HepG2 (cell line): Measurements from ENCODE around the gene PCNT. TPM values are rescaled to one million over a fixed set of nuclear protein-coding genes. Genes with fewer than 3 reads are reported as not detected.

Experiments used
- DMAP1 ChIP-seq: IDR thresholded peaks from 2 replicates; pipeline ENCODE4 v1.6.1; 2016
- GABPB1 ChIP-seq: IDR thresholded peaks from 2 replicates; pipeline ENCODE4 v1.6.1; 2016; ENCODE audit warnings: mild to moderate bottlenecking, missing genetic modification reagents, moderate library complexity, missing compliant biosample characterization
- KAT8 ChIP-seq: IDR thresholded peaks from 2 replicates; pipeline ENCODE4 v1.6.1; 2016; ENCODE audit warnings: missing genetic modification reagents, missing compliant biosample characterization
- KDM5B ChIP-seq: sonication (generic); formaldehyde crosslinking; IDR thresholded peaks from 2 replicates; pipeline ENCODE4 v1.4.0; 2020; ENCODE audit warnings: missing genetic modification reagents, mild to moderate bottlenecking, borderline replicate concordance
- MED13 ChIP-seq: sonication (generic); formaldehyde crosslinking; IDR thresholded peaks from 2 replicates; pipeline ENCODE4 v1.5.0; 2020; ENCODE audit warnings: missing genetic modification reagents
- PRDM10 ChIP-seq: sonication (generic); formaldehyde crosslinking; IDR thresholded peaks from 2 replicates; pipeline ENCODE4 v1.4.0; 2020; ENCODE audit warnings: low read depth, missing genetic modification reagents
- RAD51 ChIP-seq: fragments of 450-650 bp; IDR thresholded peaks from 2 replicates; pipeline ENCODE4 v1.6.1; 2016; ENCODE audit warnings: borderline replicate concordance
- SP2 ChIP-seq: sonication (generic); formaldehyde crosslinking; IDR thresholded peaks from 2 replicates; pipeline ENCODE4 v1.5.1; 2020; ENCODE audit warnings: mild to moderate bottlenecking, missing genetic modification reagents
- YEATS4 ChIP-seq: sonication (generic); formaldehyde crosslinking; IDR thresholded peaks from 2 replicates; pipeline ENCODE4 v1.4.0; 2020; ENCODE audit warnings: missing genetic modification reagents, borderline replicate concordance
- ZBTB7A ChIP-seq: sonication (generic); formaldehyde crosslinking; IDR thresholded peaks from 2 replicates; pipeline ENCODE4 v1.8.0; 2022; ENCODE audit warnings: mild to moderate bottlenecking, missing genetic modification reagents
- polyA plus RNA-seq, 8 experiments: library from polyadenylated mRNA; depleted of rRNA in 3 of 8; stranded (reverse) in 7 of 8; unstranded in 1 of 8; fragments of >200 nt; fragmentation: Illumina TruSeq in 4 of 8; extraction: Trizol in 4 of 8; gene quantifications; 2 replicates each; pipeline versions ENCODE4 v1.2.1 to v1.2.3, GENCODE V29; 2011 to 2016; ENCODE audit warnings: low read depth in 4 of 8, missing spikeins in 1 of 8, mixed read lengths in 1 of 8; ENCODE audit not compliant: insufficient read depth in 1 of 8
- total RNA-seq, 5 experiments: library from RNA; depleted of rRNA; stranded (reverse); fragments of >200 nt; fragmentation: Illumina TruSeq; extraction: Trizol; gene quantifications; 2 replicates each; pipeline ENCODE4 v1.2.3, GENCODE V29; 2016; ENCODE audit warnings: low read depth in 1 of 5
- TF ChIP-seq, protein P1 (sequence below): sonication (generic); formaldehyde crosslinking; IDR thresholded peaks from 2 replicates; pipeline ENCODE4 v1.4.0; 2020; ENCODE audit warnings: mild to moderate bottlenecking, missing genetic modification reagents
- TF ChIP-seq, protein P2 (sequence below): sonication (generic); formaldehyde crosslinking; IDR thresholded peaks from 2 replicates; pipeline ENCODE4 v1.5.0; 2020; ENCODE audit warnings: mild to moderate bottlenecking, missing genetic modification reagents, borderline replicate concordance
- TF ChIP-seq, protein P3 (sequence below): sonication (generic); formaldehyde crosslinking; IDR thresholded peaks from 2 replicates; pipeline ENCODE4 v1.4.0; 2020; ENCODE audit warnings: missing genetic modification reagents, borderline replicate concordance

Gene PCNT
- total and polyA plus RNA-seq, 2 of the 13 experiments (the other 11 are each of a cell fraction or from before 2014, with no cell fraction given), result 5.6 to 12.4 TPM

GRCh38 chr21:46295996-46296752, 27.8 kb upstream of the PCNT start (continued):
- TF ChIP-seq YEATS4 (peak; percentile 65; the same call in 1 of the 2 replicates), SP2 (CRISPR knock-in tag) (0 out of 2 replicates have a peak, but pooled peaks have one; percentile 42), MED13 (CRISPR knock-in tag) (no peak), RAD51 (peak; percentile 58), ZBTB7A (CRISPR knock-in tag) (no peak), DMAP1 (peak; percentile 82), GABPB1 (CRISPR knock-in tag) (peak; percentile 76), KDM5B (peak; percentile 71; the same call in 1 of the 2 replicates), KAT8 (CRISPR knock-in tag) (peak; percentile 83), PRDM10 (CRISPR knock-in tag) (peak; percentile 25; the same call in 1 of the 2 replicates)
- TF ChIP-seq, protein P1, sequence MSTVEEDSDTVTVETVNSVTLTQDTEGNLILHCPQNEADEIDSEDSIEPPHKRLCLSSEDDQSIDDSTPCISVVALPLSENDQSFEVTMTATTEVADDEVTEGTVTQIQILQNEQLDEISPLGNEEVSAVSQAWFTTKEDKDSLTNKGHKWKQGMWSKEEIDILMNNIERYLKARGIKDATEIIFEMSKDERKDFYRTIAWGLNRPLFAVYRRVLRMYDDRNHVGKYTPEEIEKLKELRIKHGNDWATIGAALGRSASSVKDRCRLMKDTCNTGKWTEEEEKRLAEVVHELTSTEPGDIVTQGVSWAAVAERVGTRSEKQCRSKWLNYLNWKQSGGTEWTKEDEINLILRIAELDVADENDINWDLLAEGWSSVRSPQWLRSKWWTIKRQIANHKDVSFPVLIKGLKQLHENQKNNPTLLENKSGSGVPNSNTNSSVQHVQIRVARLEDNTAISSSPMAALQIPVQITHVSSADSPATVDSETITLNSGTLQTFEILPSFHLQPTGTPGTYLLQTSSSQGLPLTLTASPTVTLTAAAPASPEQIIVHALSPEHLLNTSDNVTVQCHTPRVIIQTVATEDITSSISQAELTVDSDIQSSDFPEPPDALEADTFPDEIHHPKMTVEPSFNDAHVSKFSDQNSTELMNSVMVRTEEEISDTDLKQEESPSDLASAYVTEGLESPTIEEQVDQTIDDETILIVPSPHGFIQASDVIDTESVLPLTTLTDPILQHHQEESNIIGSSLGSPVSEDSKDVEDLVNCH (CRISPR knock-in tag), result no peak
- TF ChIP-seq, protein P2, sequence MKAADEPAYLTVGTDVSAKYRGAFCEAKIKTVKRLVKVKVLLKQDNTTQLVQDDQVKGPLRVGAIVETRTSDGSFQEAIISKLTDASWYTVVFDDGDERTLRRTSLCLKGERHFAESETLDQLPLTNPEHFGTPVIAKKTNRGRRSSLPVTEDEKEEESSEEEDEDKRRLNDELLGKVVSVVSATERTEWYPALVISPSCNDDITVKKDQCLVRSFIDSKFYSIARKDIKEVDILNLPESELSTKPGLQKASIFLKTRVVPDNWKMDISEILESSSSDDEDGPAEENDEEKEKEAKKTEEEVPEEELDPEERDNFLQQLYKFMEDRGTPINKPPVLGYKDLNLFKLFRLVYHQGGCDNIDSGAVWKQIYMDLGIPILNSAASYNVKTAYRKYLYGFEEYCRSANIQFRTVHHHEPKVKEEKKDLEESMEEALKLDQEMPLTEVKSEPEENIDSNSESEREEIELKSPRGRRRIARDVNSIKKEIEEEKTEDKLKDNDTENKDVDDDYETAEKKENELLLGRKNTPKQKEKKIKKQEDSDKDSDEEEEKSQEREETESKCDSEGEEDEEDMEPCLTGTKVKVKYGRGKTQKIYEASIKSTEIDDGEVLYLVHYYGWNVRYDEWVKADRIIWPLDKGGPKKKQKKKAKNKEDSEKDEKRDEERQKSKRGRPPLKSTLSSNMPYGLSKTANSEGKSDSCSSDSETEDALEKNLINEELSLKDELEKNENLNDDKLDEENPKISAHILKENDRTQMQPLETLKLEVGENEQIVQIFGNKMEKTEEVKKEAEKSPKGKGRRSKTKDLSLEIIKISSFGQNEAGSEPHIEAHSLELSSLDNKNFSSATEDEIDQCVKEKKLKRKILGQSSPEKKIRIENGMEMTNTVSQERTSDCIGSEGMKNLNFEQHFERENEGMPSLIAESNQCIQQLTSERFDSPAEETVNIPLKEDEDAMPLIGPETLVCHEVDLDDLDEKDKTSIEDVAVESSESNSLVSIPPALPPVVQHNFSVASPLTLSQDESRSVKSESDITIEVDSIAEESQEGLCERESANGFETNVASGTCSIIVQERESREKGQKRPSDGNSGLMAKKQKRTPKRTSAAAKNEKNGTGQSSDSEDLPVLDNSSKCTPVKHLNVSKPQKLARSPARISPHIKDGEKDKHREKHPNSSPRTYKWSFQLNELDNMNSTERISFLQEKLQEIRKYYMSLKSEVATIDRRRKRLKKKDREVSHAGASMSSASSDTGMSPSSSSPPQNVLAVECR (CRISPR knock-in tag), result peak; percentile 78; the same call in 1 of the 2 replicates
- TF ChIP-seq, protein P3, sequence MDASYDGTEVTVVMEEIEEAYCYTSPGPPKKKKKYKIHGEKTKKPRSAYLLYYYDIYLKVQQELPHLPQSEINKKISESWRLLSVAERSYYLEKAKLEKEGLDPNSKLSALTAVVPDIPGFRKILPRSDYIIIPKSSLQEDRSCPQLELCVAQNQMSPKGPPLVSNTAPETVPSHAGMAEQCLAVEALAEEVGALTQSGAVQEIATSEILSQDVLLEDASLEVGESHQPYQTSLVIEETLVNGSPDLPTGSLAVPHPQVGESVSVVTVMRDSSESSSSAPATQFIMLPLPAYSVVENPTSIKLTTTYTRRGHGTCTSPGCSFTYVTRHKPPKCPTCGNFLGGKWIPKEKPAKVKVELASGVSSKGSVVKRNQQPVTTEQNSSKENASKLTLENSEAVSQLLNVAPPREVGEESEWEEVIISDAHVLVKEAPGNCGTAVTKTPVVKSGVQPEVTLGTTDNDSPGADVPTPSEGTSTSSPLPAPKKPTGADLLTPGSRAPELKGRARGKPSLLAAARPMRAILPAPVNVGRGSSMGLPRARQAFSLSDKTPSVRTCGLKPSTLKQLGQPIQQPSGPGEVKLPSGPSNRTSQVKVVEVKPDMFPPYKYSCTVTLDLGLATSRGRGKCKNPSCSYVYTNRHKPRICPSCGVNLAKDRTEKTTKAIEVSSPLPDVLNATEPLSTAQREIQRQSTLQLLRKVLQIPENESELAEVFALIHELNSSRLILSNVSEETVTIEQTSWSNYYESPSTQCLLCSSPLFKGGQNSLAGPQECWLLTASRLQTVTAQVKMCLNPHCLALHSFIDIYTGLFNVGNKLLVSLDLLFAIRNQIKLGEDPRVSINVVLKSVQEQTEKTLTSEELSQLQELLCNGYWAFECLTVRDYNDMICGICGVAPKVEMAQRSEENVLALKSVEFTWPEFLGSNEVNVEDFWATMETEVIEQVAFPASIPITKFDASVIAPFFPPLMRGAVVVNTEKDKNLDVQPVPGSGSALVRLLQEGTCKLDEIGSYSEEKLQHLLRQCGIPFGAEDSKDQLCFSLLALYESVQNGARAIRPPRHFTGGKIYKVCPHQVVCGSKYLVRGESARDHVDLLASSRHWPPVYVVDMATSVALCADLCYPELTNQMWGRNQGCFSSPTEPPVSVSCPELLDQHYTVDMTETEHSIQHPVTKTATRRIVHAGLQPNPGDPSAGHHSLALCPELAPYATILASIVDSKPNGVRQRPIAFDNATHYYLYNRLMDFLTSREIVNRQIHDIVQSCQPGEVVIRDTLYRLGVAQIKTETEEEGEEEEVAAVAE, result peak; percentile 57; the same call in 1 of the 2 replicates
